HUES64 (cell line): ENCODE results near the gene DOK3.
"Not testable (repeated sequence)": the region's sequence is repeated elsewhere in the genome, so short reads cannot be mapped to it uniquely, and the experiment has no call there.

Source experiments
- H3K27ac ChIP-seq: 2 replicates; pipeline ENCODE4 v1.7.0; 2013; ENCODE audit warnings: low read depth, low read length, inconsistent platforms
- H3K27me3 ChIP-seq: 2 replicates; pipeline ENCODE4 v1.6.1; 2013; ENCODE audit warnings: mild to moderate bottlenecking, low read length; ENCODE audit not compliant: insufficient read depth
- H3K36me3 ChIP-seq: 2 replicates; pipeline ENCODE4 v1.6.1; 2013; ENCODE audit warnings: mild to moderate bottlenecking, low read length; ENCODE audit not compliant: insufficient read depth
- H3K4me1 ChIP-seq: 2 replicates; pipeline ENCODE4 v1.6.1; 2013; ENCODE audit warnings: mild to moderate bottlenecking, low read length, moderate library complexity; ENCODE audit not compliant: insufficient read depth
- H3K4me3 ChIP-seq: 2 replicates; pipeline ENCODE4 v1.5.1; 2013; ENCODE audit warnings: mild to moderate bottlenecking, low read length, moderate library complexity
- H3K9ac ChIP-seq: 2 replicates; pipeline ENCODE4 v1.6.1; 2013; ENCODE audit warnings: mild to moderate bottlenecking, low read depth, low read length
- H3K9me3 ChIP-seq: 2 replicates; pipeline ENCODE4 v1.6.1; 2013; ENCODE audit warnings: low read depth, low read length; ENCODE audit not compliant: insufficient read depth
- WGBS: fragments of 150-250, 120-280 bp; methylation state at CpG from one replicate; pipeline ENCODE4 v1.1.7; 2013; ENCODE audit warnings: missing lambda C conversion rate; 5-methylcytosine and 5-hydroxymethylcytosine counted together

DOK3 gene

GRCh38 chr5:177534433-177534832, 24.8 kb upstream of the DOK3 start:
- not testable (repeated sequence) for H3K9me3 ChIP-seq, H3K27ac ChIP-seq, H3K9ac ChIP-seq, H3K4me1 ChIP-seq, H3K27me3 ChIP-seq, H3K4me3 ChIP-seq
- 98% methylated on average over 7 of the region's 7 CpGs for WGBS
- peaks cover 93% of the 10 kb centered on the region for H3K36me3 ChIP-seq

- Histone ChIP-seq H3K4me1 (no peaks in the 10 kb centered on the region), H3K4me3 (no peak overlapping the region), H3K27me3 (no peaks in the 10 kb centered on the region), H3K36me3 (peaks cover 92% of the 10 kb centered on the region), H3K9ac (no peak overlapping the region), H3K9me3 (no peaks in the 10 kb centered on the region), H3K27ac (no peak overlapping the region)
- 97% methylated on average over 27 of the region's 27 CpGs for WGBS
These were observed 21.7 kb upstream of the DOK3 start for GRCh38 chr5:177531209-177531940.

- no peak overlapping the region for H3K9ac ChIP-seq
- H3K27ac ChIP-seq: no peak overlapping the region
- no peak overlapping the region for H3K4me3 ChIP-seq
- H3K9me3 ChIP-seq: no peaks in the 10 kb centered on the region
- H3K27me3 ChIP-seq: no peaks in the 10 kb centered on the region
- peaks cover 92% of the 10 kb centered on the region for H3K36me3 ChIP-seq
- WGBS: 94% methylated on average over 3 of the region's 3 CpGs
- no peaks in the 10 kb centered on the region for H3K4me1 ChIP-seq
These were observed 21.0 kb upstream of the DOK3 start for GRCh38 chr5:177530638-177531037.

GRCh38 chr5:177529247-177530203, 19.9 kb upstream of the DOK3 start:
- peaks cover 92% of the 10 kb centered on the region for H3K36me3 ChIP-seq
- H3K9me3 ChIP-seq: no peaks in the 10 kb centered on the region
- WGBS: 92% methylated on average over 12 of the region's 12 CpGs
- H3K4me3 ChIP-seq: no peak overlapping the region
- no peak overlapping the region for H3K27ac ChIP-seq
- no peaks in the 10 kb centered on the region for H3K27me3 ChIP-seq
- H3K4me1 ChIP-seq: no peaks in the 10 kb centered on the region
- H3K9ac ChIP-seq: no peak overlapping the region

- H3K4me3 ChIP-seq: no peak overlapping the region
- no peak overlapping the region for H3K27ac ChIP-seq
- H3K4me1 ChIP-seq: no peaks in the 10 kb centered on the region
- 94% methylated on average over 10 of the region's 10 CpGs for WGBS
- H3K9ac ChIP-seq: no peak overlapping the region
- H3K9me3 ChIP-seq: no peaks in the 10 kb centered on the region
- H3K27me3 ChIP-seq: no peaks in the 10 kb centered on the region
- peaks cover 95% of the 10 kb centered on the region for H3K36me3 ChIP-seq
These were observed 19.0 kb upstream of the DOK3 start for GRCh38 chr5:177528631-177529030.

GRCh38 chr5:177527595-177527994, 18.0 kb upstream of the DOK3 start:
- Histone ChIP-seq H3K9me3 (no peaks in the 10 kb centered on the region), H3K36me3 (peaks cover 94% of the 10 kb centered on the region), H3K27ac (no peak overlapping the region), H3K4me1 (no peaks in the 10 kb centered on the region), H3K9ac (no peak overlapping the region), H3K27me3 (no peaks in the 10 kb centered on the region), H3K4me3 (no peak overlapping the region)
- 94% methylated on average over 8 of the region's 8 CpGs for WGBS

- Histone ChIP-seq H3K27me3 (no peaks in the 10 kb centered on the region), H3K36me3 (peaks cover 91% of the 10 kb centered on the region), H3K4me3 (no peak overlapping the region), H3K4me1 (no peaks in the 10 kb centered on the region), H3K9me3 (no peaks in the 10 kb centered on the region), H3K27ac (no peak overlapping the region), H3K9ac (no peak overlapping the region)
- WGBS: 96% methylated on average over 6 of the region's 6 CpGs
These were observed 17.2 kb upstream of the DOK3 start for GRCh38 chr5:177526791-177527190.

- H3K9me3 ChIP-seq: no peaks in the 10 kb centered on the region
- H3K4me1 ChIP-seq: no peaks in the 10 kb centered on the region
- H3K36me3 ChIP-seq: peaks cover 91% of the 10 kb centered on the region
- no peaks in the 10 kb centered on the region for H3K27me3 ChIP-seq
- 97% methylated on average over 3 of the region's 4 CpGs for WGBS
- H3K27ac ChIP-seq: no peak overlapping the region
- no peak overlapping the region for H3K9ac ChIP-seq
- H3K4me3 ChIP-seq: no peak overlapping the region
These were observed 16.6 kb upstream of the DOK3 start for GRCh38 chr5:177526191-177526590.

- Histone ChIP-seq H3K27me3 (no peaks in the 10 kb centered on the region), H3K4me3 (no peak overlapping the region), H3K27ac (no peak overlapping the region), H3K9me3 (no peaks in the 10 kb centered on the region), H3K36me3 (peaks cover 91% of the 10 kb centered on the region), H3K9ac (no peak overlapping the region), H3K4me1 (no peaks in the 10 kb centered on the region)
- WGBS: 96% methylated on average over 10 of the region's 10 CpGs
These were observed 15.5 kb upstream of the DOK3 start for GRCh38 chr5:177524941-177525655.

- no peak overlapping the region for H3K27ac ChIP-seq
- H3K9me3 ChIP-seq: no peaks in the 10 kb centered on the region
- H3K4me3 ChIP-seq: no peak overlapping the region
- 96% methylated on average over 12 of the region's 12 CpGs for WGBS
- no peaks in the 10 kb centered on the region for H3K4me1 ChIP-seq
- no peaks in the 10 kb centered on the region for H3K27me3 ChIP-seq
- peaks cover 91% of the 10 kb centered on the region for H3K36me3 ChIP-seq
- no peak overlapping the region for H3K9ac ChIP-seq
These were observed 14.9 kb upstream of the DOK3 start for GRCh38 chr5:177524539-177524900.
